ENCODE results near the gene MPZL1. TPM values are rescaled to one million over a fixed set of nuclear protein-coding genes. Genes with fewer than 3 reads are reported as not detected.

The MPZL1 gene
- total RNA-seq, 2 experiments from 2014 or later = 48.9 to 61.9 TPM

- Histone ChIP-seq H4K20me1 (ENCODE audit: insufficient read depth, low read length) (peaks cover 3% of the 10 kb centered on the region; the same call in 1 of the 2 replicates), H3K36me3 (ENCODE audit: insufficient read depth, low read length) (0 out of 2 replicates have a peak, but pooled peaks cover under 1% of the 10 kb centered on the region), H3K9me2 (ENCODE audit: insufficient read depth, low read length) (no peaks in the 10 kb centered on the region), H3K27ac (ENCODE audit: low read depth, low read length, poor library complexity, severe bottlenecking) (peak overlapping the region; percentile 85), H3K79me2 (ENCODE audit: insufficient read depth, low read depth, low read length) (peaks cover 63% of the 10 kb centered on the region), H3K4me1 (ENCODE audit: insufficient read depth, low read length, poor library complexity, severe bottlenecking) (peaks cover 91% of the 10 kb centered on the region), H2AFZ (ENCODE audit: low read length) (peak overlapping the region; percentile 38; the same call in 1 of the 2 replicates), H3K4me3 (ENCODE audit: low read depth, low read length, poor library complexity, severe bottlenecking) (peak overlapping the region; percentile 57), H3K9me3 (ENCODE audit: low read length) (no peaks in the 10 kb centered on the region), H3K4me2 (ENCODE audit: low read length) (peak overlapping the region; percentile 80)
- intact Hi-C loops (cut with micrococcal nuclease; ENCODE audit: unreplicated experiment) = loop anchor here (2.0 kb wide), 1 partner anchor 30 kb away; no protein-coding TSS in a partner anchor
- TF ChIP-seq EZH2phosphoT487 (IDR thresholded peaks at IDR 0.05; ENCODE audit: borderline replicate concordance, low read depth, low read length) (no peak), CTCF (conservative IDR thresholded peaks at IDR 0.05; ENCODE audit: low read length) (no peak)
- DNase-seq (ENCODE audit: low spot score) = no peak
- ChIA-PET POLR2A (interaction anchor here (0.5 to 1.8 kb wide), 16 partner anchors 9 to 304 kb away, joined by 3 to 10 read pairs (median 4); partner anchors contain the start of gene MPZL1), CTCF (ENCODE audit: unreplicated experiment) (interaction anchor here (1.1 to 1.8 kb wide), 2 partner anchors 12 to 36 kb away, joined by 3 to 4 read pairs; no protein-coding TSS in a partner anchor)
- BruUV-seq (replicated peaks) = TSS peak; percentile 75
These were observed 30.6 kb downstream of the MPZL1 start for GRCh38 chr1:167752219-167752985.

GRCh38 chr1:167755654-167756053 is 33.9 kb downstream of the MPZL1 start:
- H2AFZ ChIP-seq (ENCODE audit: low read length) = no peak overlapping the region
- H3K4me3 ChIP-seq (ENCODE audit: low read depth, low read length, poor library complexity, severe bottlenecking) = no peak overlapping the region
- no peak for DNase-seq (ENCODE audit: low spot score)
- no peaks in the 10 kb centered on the region for H3K9me3 ChIP-seq (ENCODE audit: low read length)
- TF ChIP-seq EZH2phosphoT487 (IDR thresholded peaks at IDR 0.05; ENCODE audit: borderline replicate concordance, low read depth, low read length) (no peak), CTCF (conservative IDR thresholded peaks at IDR 0.05; ENCODE audit: low read length) (no peak)
- no TSS peak for BruUV-seq (replicated peaks)
- ChIA-PET CTCF (ENCODE audit: unreplicated experiment) (no interaction called here), POLR2A (interaction anchor here (0.7 kb wide), 2 partner anchors 34 to 136 kb away, joined by 5 to 8 read pairs; no protein-coding TSS in a partner anchor)
- no peaks in the 10 kb centered on the region for H3K9me2 ChIP-seq (ENCODE audit: insufficient read depth, low read length)
- H4K20me1 ChIP-seq (ENCODE audit: insufficient read depth, low read length) = peaks cover 3% of the 10 kb centered on the region; the same call in 1 of the 2 replicates
- peaks cover 57% of the 10 kb centered on the region for H3K79me2 ChIP-seq (ENCODE audit: insufficient read depth, low read depth, low read length)
- peaks cover 61% of the 10 kb centered on the region for H3K4me1 ChIP-seq (ENCODE audit: insufficient read depth, low read length, poor library complexity, severe bottlenecking)
- no peak overlapping the region for H3K27ac ChIP-seq (ENCODE audit: low read depth, low read length, poor library complexity, severe bottlenecking)
- H3K36me3 ChIP-seq (ENCODE audit: insufficient read depth, low read length) = no peaks in the 10 kb centered on the region; the same call in 1 of the 2 replicates
- intact Hi-C loops (cut with micrococcal nuclease; ENCODE audit: unreplicated experiment) = no loop called here
- no peak overlapping the region for H3K4me2 ChIP-seq (ENCODE audit: low read length)
